Measurements from ENCODE around the gene PDS5B.
"Not testable (repeated sequence)": the region's sequence is repeated elsewhere in the genome, so short reads cannot be mapped to it uniquely, and the experiment has no call there.

The PDS5B gene

DNA sequence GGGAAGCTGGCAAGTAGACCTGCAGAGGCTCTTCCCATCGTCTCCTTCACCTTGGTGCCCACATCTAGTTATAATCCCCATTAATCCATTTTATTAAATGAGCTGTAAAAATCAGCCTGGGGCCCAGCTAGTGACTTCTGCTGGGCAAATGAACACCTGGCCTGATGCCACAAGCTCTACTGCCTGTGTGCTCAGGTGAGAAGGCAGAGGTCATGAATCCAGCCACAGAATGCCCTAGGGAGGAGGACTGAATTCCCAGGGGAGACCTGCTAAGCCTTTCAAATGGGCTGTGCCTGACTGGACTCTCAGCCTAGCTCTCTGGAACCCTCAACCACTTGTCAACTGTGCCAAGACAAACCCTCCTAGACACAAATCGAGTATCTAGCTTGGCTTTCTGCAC is 74.0 kb downstream of the PDS5B start:
- DNase-seq = no peak

DNA sequence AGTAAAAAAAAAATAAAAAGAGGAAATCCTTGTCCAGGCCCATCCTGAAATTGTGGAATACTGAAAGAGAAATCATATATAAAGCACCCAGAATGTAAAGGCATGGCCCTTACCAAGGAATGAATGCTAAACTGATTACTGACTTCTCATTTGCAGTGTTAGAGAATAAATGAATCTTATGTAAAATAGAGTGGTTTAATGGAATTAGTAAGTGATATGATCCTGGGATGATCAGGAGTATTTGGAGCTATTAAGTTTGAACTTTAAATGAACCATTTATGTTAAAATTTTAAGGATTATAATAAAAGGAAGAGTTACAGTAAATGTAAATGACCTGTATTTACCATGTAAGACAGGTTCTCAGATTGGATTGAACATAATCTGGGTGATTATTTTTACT is 75.4 kb downstream of the PDS5B start:
- no peak for DNase-seq

DNA sequence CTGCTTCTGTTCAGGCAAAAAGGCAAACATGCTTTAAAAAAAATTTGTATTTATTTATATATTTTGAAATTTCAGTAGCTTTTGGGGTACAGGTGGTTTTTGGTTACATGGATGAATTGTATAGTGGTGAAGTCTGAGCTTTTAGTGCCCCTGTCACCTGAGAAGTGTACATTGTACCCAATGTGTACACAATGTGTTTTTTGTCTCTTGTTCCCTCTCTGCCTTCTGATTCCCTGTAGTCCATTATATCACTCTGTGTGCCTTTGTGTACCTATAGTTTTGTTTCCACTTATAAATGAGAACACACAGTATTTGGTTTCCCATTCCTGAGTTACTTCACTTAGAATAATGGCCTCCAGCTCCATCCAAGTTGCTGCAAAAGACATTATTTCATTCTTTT is 77.4 kb downstream of the PDS5B start:
- no peak for DNase-seq

DNA sequence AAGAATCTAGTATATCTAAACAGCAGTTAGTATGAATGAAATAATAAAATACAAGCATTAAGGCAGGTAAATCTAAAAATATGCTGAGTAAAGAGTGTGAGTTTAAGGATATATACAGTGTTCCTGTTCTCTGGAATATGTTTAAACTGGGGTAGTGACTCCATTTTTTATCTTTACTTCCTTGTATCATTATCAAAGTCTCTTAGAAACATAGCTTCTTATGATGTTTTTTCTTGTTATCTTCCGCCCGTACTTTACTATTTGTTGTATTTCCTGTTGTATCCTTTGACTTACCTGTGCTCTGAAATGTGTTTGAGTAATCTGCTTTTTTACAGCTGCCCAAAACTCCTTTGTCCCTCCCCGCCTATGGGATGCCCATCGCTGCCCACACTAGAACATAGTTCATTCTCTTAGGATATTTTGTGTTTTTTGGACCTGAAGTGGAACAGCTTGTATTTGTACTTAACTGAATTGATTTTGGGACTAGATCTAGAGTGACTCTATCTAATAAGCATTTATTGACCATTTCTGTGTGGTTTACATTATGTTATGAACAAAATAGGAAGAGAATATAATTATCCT is 80.8 kb downstream of the PDS5B start:
- no peak for DNase-seq

DNA sequence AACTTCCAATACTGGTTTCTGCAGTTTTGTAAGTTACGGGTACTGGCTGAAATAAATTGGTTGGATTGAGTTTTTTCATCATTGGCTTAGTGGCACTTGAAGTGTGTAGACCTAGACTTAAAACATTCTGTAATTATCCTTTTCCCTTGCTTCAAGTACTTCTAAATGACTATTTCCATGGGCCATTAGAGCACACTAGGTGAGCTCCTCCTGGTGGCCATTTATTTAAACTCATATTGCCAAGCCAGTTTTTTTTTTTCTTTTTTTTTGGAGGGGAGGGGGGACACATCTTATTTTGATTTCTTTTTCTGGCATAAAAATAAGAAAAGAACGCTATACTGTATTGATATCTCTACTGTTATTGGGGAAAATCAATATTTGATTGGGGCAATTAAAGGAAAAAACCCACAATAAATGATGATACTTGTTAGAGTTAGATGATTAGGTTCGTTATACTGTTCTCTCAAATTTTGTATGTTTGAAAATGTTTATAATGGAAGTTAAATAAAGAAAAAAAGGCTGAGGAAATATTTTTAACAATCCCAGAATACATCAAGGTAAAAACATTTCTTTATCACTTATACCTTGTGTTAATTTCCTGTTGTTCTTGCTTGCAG is 82.9 kb downstream of the PDS5B start:
- DNase-seq = no peak

DNA sequence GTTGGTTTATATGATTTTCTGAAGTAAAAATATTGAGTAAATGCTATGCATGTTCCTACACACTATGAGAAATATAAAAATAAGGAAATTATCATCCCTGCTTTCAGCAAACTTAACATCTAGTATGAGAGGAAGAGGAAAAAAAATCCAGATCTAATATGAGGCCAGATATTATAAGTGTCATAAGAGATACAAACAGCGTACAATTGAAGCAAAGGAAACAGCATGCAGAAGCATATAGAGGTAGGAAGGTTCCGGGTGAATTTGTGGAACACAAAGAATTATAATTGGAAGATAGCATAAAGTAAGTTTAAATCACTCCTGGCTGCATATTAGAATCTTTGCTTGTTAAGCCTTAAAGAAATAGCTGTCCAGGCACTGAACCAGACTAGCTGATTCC is 88.3 kb downstream of the PDS5B start:
- DNase-seq = no peak

DNA sequence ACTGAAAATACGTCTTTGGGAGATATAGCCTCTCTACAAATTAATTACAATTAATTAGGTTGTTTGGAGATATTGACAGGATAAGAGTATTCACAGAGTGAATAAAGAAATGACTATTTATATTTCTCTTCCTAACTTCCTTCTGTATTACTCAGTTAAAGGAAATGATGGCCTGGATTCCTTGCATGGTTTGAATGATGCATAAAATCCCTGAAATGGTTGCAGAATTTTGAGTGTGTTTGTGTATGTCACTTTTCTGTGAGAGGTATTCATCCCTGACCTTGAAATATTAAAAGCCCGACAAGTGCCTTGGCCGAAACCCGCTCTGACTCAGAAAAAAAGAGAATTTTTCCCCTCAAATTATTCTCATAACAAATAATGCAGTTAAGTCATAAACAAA is 90.0 kb downstream of the PDS5B start:
- DNase-seq = no peak

DNA sequence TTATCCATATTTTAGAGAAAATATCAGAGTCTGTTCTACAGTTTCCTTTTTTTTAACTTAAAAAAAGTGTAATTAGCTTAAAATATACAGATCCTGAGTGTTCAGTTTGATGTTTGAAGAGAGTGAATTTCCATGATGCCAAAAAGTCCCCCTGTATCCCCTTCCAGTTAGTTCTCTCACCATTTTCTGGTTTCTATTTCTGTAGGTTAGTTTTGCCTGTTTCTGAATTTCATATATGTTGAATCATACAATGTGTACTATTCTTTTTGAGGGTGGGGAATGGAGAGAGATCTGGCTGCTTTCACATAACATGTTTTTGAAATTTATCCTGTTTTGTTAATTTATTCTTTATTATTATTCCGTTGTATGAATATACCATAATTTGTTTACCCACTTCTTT is 95.9 kb downstream of the PDS5B start:
- no peak for DNase-seq

DNA sequence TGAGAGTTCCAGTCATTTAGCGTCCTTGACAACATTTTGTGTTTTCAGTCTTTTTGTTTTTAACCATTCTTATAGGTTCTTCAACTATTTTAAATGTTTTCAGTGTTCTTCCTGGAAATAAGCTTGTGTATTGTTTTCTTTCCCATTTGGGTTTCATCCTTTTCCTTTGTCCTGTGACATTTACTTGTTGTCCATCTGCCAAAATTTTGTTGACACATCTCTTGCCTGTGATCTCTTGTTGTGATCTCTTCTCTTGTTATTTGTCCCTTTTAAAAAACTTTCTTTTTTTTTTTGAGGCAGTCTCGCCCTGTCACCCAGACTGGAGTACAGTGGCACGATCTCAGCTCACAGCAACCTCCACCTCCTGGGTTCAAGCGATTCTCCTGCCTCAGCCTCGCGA is 96.5 kb downstream of the PDS5B start:
- DNase-seq = no peak

DNA sequence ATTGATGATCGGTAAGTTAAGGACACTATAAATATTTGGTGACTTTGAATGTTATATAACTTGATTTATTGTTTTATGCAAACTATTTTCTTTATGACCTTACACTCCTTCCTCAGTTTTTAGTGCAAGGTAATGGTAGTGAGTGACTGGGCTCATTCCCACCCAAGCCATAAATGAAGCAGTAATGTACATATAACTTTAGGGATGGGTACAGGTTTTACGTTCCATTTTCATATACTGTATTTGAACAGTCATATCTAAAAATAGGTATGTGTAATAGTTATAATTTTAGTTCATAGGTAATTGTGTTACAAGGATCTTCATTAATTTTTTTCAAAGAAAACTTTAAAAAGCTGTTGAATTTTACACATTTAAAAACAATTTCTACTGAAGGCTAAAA is 101.0 kb downstream of the PDS5B start:
- no peak for DNase-seq

DNA sequence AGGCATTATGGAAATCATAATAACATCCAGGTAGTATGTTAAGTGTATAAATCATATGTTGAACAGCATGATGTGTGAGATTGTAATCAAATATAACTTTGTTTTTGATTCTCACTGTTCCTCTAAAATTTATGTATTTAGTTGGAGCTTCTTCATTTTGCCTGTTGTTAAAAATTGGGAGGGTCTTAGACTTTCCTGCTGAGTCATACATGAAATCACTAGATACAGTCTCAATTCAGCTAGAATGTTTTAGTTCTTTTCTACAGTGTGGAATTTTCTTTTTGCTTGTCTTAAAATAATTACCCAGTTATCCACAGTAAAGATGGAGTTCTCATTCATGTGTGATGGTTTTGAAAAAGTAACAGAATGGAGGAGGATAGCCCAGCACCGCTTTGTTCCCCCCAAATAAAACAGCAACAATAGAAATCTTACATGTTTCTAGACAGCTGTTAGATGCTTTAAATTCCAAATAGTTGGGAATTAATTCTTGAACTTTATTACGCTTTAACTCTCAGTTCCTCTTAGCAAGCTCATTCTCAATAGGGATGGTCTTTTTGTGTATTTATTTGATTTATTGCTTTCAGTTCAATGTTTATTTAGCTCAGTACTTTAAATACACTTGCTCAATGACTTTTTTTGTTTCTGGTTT is 109.5 kb downstream of the PDS5B start:
- DNase-seq = no peak

DNA sequence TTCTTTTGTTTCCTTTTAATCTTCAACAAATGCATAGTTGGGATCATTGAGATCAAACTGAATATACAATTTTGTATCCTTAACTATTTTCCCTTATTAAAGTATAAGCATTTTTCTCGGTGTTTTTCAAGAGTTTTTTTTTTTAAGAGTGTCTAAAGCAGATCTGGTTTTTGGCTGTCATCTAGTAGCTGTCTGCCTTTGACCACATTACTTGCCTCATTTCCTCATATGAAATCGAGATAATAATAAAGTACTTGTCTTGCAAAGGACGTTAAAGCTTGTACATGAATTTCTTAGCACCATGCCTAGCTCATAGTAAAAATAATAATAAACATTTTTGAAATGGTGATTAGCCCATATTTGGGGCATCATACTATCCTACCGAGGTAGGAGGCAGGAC is 121.2 kb downstream of the PDS5B start:
- DNase-seq = no peak

DNA sequence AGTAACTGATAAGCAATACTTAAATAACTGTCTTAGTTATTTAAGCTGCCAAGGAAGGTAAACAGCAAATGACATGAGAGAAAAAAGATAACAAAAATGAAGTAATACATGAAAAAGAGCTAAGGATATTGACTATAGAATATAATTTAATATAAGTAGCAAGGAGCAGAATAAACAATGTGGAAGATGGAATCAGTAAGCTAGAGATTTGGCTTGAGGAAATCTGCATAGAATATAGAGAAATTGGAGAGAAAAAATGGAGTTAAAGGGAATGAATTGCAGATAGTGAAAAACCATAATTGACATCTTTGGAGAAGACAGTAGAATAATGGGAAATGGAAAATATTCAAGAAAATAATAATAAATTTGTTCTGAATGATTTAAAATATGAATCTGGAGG is 127.1 kb downstream of the PDS5B start:
- DNase-seq = no peak

DNA sequence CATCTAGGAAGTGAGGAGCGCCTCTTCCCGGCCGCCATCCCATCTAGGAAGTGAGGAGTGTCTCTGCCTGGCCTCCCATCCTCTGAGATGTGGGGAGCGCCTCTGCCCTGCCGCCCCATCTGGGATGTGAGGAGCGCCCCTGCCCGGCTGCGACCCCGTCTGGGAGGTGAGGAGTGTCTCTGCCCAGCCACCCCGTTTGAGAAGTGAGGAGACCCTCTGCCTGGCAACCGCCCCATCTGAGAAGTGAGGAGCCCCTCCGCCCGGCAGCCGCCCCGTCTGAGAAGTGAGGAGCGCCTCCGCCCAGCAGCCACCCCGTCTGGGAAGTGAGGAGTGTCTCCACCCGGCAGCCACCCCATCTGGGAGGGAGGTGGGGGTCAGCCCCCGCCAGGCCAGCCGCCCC is 129.9 kb downstream of the PDS5B start:
- DNase-seq = not testable (repeated sequence)

DNA sequence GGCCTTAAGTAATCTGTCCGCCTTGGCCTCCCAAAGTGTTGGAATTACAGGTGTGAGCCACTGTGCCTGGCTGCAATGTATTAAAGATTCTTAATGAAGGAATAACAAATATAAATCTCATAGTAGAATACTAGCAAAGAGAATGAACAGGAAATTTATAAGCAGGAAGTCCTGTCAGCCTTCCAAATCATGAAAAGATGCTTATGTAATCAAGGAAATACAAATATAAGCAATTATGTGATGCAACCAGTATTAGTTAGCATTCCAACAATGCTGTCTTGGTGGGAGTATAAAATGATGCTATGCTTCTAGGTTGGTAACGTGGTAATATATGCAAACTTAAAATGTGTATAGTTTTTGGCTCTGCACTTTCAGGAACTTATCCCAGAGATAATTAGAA is 133.8 kb downstream of the PDS5B start:
- no peak for DNase-seq

DNA sequence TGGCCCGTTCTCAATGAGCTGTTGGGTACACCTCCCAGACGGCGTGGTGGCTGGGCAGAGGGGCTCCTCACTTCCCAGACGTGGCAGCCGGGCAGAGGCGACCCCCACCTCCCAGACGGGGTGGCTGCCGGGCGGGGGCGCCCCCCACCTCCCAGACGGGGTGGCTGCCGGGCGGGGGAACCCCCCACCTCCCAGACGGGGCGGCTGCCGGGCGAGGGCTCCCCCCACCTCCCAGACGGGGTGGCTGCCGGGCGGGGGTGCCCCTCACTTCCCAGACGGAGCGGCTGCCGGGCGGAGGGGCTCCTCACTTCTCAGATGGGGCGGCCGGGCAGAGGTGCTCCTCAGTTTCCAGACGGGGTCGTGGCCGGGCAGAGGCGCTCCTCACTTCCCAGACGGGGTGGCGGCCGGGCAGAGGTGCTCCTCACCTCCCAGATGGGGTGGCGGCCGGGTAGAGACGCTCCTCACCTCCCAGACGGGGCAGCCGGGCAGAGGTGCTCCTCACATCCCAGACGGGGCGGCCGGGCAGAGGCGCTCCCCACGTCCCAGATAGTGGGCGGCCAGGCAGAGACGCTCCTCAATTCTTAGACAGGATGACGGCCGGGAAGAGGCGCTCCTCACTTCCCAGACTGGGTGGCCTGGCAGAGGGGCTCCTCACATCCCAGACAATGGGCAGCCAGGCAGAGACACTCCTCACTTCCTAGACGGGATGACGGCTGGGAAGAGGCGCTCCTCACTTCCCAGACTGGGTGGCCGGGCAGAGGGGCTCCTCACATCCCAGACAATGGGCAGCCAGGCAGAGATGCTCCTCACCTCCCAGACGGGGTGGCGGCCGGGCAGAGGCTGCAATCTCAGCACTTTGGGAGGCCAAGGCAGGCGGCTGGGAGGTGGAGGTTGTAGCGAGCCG is 135.1 kb downstream of the PDS5B start:
- not testable (repeated sequence) for DNase-seq

DNA sequence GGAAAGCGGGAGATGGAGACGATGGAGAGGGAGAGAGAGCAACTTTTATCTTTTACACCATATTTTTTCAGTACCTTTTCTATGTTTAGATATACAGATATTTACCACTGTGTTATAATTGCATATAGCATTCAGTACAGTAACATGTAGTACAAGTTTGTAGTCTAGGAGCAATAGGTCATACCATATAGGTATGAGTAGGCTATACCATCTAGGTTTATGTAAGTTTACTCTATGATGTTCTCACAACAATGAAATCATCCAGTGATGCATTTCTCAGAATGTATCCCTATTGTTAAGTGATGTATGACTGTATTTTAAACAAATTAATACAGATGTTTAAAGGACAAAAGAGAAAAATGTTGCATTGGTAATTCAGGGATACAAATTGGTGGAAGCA is 136.1 kb downstream of the PDS5B start:
- no peak for DNase-seq

DNA sequence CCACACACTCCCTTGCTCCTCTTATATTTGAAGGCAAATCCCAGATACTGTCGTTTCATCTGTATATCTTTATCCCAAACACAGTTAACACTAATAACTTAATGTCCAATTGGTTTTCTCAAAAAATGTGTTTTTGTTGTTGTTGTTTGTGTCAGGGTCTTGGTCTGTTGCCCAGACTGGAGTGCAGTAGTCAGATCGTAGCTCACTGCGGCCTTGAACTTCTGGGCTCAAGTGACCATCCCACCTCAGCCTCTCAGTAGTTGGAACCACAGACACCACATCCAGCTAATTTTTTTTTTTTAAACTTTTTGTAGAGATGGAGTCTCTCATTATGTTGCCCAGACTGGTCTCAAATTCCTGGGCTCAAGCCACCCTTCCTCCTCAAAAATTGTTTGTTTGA is 137.7 kb downstream of the PDS5B start:
- no peak for DNase-seq

DNA sequence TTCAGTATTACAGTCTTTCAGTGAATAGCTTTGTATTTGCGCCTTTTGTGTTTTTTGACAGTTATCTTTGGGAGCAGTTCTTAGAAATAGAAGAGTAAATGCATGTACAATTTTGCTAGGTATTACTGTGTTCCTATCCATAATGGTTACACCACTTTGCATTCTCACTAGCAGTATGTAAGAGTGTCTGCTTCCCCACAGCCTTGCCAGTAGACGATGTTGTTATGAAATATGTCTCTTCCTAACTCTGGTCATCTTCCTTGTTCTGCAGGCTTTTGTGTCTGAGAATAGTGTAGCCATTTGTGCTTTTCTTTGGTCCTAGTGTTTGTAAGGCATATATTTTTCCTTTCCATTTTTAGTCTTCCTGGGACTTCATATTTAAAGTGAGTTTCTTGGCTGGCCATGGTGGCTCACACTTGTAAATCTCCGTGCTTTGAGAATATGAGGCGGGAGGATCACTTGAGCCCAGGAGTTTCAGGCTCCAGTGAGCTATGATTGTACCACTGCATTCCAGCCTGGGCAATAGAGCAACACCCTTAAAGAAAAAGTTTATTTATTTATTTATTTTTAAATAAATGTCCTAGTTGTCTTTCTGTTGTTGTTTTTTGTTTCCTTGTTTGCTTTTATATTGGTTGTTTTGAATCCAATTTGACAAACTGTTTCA is 140.3 kb downstream of the PDS5B start:
- DNase-seq = no peak

DNA sequence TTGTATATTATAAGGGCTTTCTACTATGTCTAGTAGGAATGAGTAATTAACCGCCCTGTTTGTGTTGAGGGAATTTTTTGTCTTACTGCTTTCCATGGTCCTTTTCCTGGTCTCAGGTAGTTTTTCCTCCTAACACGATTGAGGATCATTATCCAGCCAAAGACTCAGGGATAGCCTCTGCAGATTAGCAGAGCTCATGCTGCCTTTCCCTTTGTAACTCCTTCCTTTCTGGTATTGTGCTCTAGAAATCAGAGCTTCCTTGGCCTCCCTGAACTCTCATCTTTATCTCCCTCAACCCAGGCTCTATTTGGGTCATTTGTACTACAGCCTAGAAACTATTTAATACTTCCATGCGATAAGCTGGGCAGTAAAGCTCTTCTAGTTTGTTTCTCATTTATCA is 142.1 kb downstream of the PDS5B start:
- no peak for DNase-seq

DNA sequence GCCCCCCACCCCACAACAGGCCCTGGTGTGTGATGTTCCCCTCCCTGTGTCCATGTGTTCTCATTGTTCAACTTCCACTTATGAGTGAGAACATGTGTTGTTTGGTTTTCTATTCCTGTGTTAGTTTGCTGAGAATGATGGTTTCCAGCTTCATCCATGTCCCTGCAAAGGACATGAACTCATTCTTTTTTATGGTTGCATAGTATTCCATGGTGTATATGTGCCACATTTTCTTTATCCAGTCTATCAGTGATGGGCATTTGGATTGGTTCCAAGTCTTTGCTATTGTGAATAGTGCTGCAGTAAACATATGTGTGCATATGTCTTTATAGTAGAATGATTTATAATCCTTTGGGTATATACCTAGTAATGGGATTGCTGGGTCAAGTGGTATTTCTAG is 142.8 kb downstream of the PDS5B start:
- not testable (repeated sequence) for DNase-seq

DNA sequence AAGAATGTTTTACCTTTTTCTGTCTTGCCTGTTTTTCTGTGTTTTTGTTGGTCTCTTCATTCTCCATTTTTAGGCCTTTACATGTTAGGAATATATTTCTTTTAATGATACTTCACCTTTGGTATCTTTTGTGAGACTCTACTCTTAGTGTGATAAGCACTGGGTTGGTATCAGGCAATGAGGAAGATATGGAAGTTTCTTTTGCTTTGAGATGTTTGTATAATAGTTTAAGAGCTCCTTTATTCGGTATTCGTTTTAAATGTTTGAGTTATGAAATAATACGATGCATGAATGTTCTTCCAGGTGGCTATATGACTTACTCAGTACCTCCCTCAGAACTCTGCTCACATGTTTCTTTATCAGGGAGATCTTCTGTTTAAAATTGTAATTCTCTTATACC is 144.8 kb downstream of the PDS5B start:
- no peak for DNase-seq

DNA sequence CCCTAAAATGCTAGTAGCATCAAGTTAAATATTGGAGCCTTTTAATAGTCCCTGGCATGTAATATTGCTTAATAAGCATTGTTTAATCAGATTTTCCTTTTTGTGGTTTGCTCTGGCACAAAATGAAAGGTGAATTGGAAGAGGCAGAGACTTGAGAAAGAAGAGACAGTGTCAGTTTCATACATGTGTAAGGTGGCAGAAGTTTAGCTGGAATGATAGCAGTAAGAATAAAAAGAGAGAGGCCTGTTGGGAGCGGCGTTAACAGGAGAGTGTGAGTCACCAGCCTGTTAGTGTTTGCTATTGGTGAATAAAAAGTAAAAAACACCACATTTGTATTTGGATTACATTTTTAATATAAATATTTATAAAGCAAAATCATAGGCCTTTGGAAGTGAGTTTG is 145.3 kb downstream of the PDS5B start:
- no peak for DNase-seq
